ENCODE data around the gene ABHD17C.
A peak's percentile ranks its signal among the peaks of the same experiment; 100 is the strongest.

Gene ABHD17C

GRCh38 chr15:80727596-80727995, 32.5 kb downstream of the ABHD17C start:
- TF ChIP-seq CTCF (IDR thresholded peaks at IDR 0.05; ENCODE audit: control insufficient read depth, extremely low read depth, insufficient read depth): no peak
- DNase-seq (ENCODE audit: low read depth): no peak
- H3K4me3 ChIP-seq (ENCODE audit: low read depth, low read length): no peak overlapping the region

- no peak for TF ChIP-seq CTCF (IDR thresholded peaks at IDR 0.05; ENCODE audit: control insufficient read depth, extremely low read depth, insufficient read depth)
- H3K4me3 ChIP-seq (ENCODE audit: low read depth, low read length): no peak overlapping the region
- DNase-seq (ENCODE audit: low read depth): no peak
Observed at GRCh38 chr15:80730387-80730786, 35.3 kb downstream of the ABHD17C start.

- TF ChIP-seq CTCF (IDR thresholded peaks at IDR 0.05; ENCODE audit: control insufficient read depth, extremely low read depth, insufficient read depth): no peak
- DNase-seq (ENCODE audit: low read depth): no peak
- H3K4me3 ChIP-seq (ENCODE audit: low read depth, low read length): no peak overlapping the region
Observed at GRCh38 chr15:80730926-80731325, 35.8 kb downstream of the ABHD17C start.

- no peak overlapping the region for H3K4me3 ChIP-seq (ENCODE audit: low read depth, low read length)
- no peak for DNase-seq (ENCODE audit: low read depth)
- TF ChIP-seq CTCF (IDR thresholded peaks at IDR 0.05; ENCODE audit: control insufficient read depth, extremely low read depth, insufficient read depth): no peak
Observed at GRCh38 chr15:80732167-80732566, 37.1 kb downstream of the ABHD17C start.

GRCh38 chr15:80732818-80733217, 37.7 kb downstream of the ABHD17C start:
- TF ChIP-seq CTCF (IDR thresholded peaks at IDR 0.05; ENCODE audit: control insufficient read depth, extremely low read depth, insufficient read depth): no peak
- DNase-seq (ENCODE audit: low read depth): no peak
- H3K4me3 ChIP-seq (ENCODE audit: low read depth, low read length): no peak overlapping the region

- TF ChIP-seq CTCF (IDR thresholded peaks at IDR 0.05; ENCODE audit: control insufficient read depth, extremely low read depth, insufficient read depth): no peak
- H3K4me3 ChIP-seq (ENCODE audit: low read depth, low read length): no peak overlapping the region
- DNase-seq (ENCODE audit: low read depth): peak; percentile 46
Observed at GRCh38 chr15:80733460-80733859, 38.4 kb downstream of the ABHD17C start.

GRCh38 chr15:80735344-80735743, 40.2 kb downstream of the ABHD17C start:
- no peak for DNase-seq (ENCODE audit: low read depth)
- TF ChIP-seq CTCF (IDR thresholded peaks at IDR 0.05; ENCODE audit: control insufficient read depth, extremely low read depth, insufficient read depth): no peak
- no peak overlapping the region for H3K4me3 ChIP-seq (ENCODE audit: low read depth, low read length)

All from LNCaP clone FGC (cell line).